Activated B cell treated with CpG ODN at 0.5 μM for 24 hours (primary cell): ENCODE measurements around the gene HIVEP3. TPM values are rescaled to one million over a fixed set of nuclear protein-coding genes. Genes with fewer than 3 reads are reported as not detected.

Experiments
- ATAC-seq: fragments of 200-7000 bp; cut with Tn5 transposase; one replicate; pipeline ENCODE4 v1.10.0; 2021; ENCODE audit warnings: low read depth, mild to moderate bottlenecking, moderate library complexity
- CTCF ChIA-PET: fragments of 350-600 bp; sonication (Branson Sonifier 250); formaldehyde crosslinking; loops from one replicate; lab custom pipeline; 2021; ENCODE audit warnings: antibody characterized with exemption; lab: Charles Lee
- POLR2A ChIA-PET: fragments of 350-600 bp; sonication (Branson Sonifier 250); formaldehyde crosslinking; loops from one replicate; lab custom pipeline; 2021; ENCODE audit warnings: antibody characterized with exemption; lab: Charles Lee
- DNase-seq: peaks from one replicate; pipeline ENCODE4 v3.0.0; 2022
- H3K27ac Mint-ChIP-seq: one replicate; pipeline ENCODE4 v1.8.0; 2020; ENCODE audit warnings: mixed read lengths
- H3K27me3 Mint-ChIP-seq: one replicate; pipeline ENCODE4 v1.8.0; 2021; ENCODE audit warnings: mixed read lengths
- H3K36me3 Mint-ChIP-seq: one replicate; pipeline ENCODE4 v1.8.0; 2021; ENCODE audit warnings: low read depth, mixed read lengths
- H3K4me1 Mint-ChIP-seq: one replicate; pipeline ENCODE4 v1.8.0; 2021; ENCODE audit warnings: mixed read lengths
- H3K4me3 Mint-ChIP-seq: one replicate; pipeline ENCODE4 v1.8.0; 2020; ENCODE audit warnings: mild to moderate bottlenecking, mixed read lengths
- H3K9me3 Mint-ChIP-seq: one replicate; pipeline ENCODE4 v1.8.0; 2020; ENCODE audit warnings: mixed read lengths
- CTCF ChIP-seq: fragments of 200-600 bp; IDR thresholded peaks from one replicate; pipeline ENCODE4 v1.8.0; 2022; ENCODE audit warnings: antibody characterized with exemption, mild to moderate bottlenecking
- intact Hi-C: fragments of 100-400 bp; cut with micrococcal nuclease; formaldehyde crosslinking; loops from one replicate; pipeline ENCODE4 v1.15.1; 2024
- total RNA-seq: library from RNA; stranded (reverse); gene quantifications from 2 replicates; pipeline ENCODE4 v1.2.3, GENCODE V29; 2022

The HIVEP3 gene
- total RNA-seq, 1 donor from 2014 or later: 14.4 TPM

- H3K27me3 Mint-ChIP-seq: no peaks in the 10 kb centered on the region
- H3K27ac Mint-ChIP-seq: no peak overlapping the region
- CTCF ChIA-PET: no interaction called here
- H3K36me3 Mint-ChIP-seq: peaks cover 33% of the 10 kb centered on the region
- no peaks in the 10 kb centered on the region for H3K9me3 Mint-ChIP-seq
- no peak overlapping the region for H3K4me3 Mint-ChIP-seq
- POLR2A ChIA-PET: no interaction called here
- no peak for TF ChIP-seq CTCF
- peaks cover 5% of the 10 kb centered on the region for H3K4me1 Mint-ChIP-seq
- intact Hi-C loops: no loop called here
- DNase-seq (no peak), ATAC-seq (no peak)
Measured at GRCh38 chr1:41566969-41567368, 351.8 kb downstream of the HIVEP3 start.

- Mint-ChIP-seq H3K36me3 (peaks cover 32% of the 10 kb centered on the region), H3K4me3 (no peak overlapping the region), H3K27ac (no peak overlapping the region), H3K9me3 (no peaks in the 10 kb centered on the region), H3K27me3 (no peaks in the 10 kb centered on the region), H3K4me1 (peaks cover 5% of the 10 kb centered on the region)
- ATAC-seq (no peak), DNase-seq (no peak)
- no peak for TF ChIP-seq CTCF
- CTCF ChIA-PET: interaction anchor here (1.1 kb wide), 1 partner anchor 8 kb away, joined by 3 read pairs; no protein-coding TSS in a partner anchor
- POLR2A ChIA-PET: no interaction called here
- intact Hi-C loops: no loop called here
Measured at GRCh38 chr1:41566274-41566885, 352.3 kb downstream of the HIVEP3 start.

GRCh38 chr1:41564741-41565475 lies 353.8 kb downstream of the HIVEP3 start:
- ChIA-PET CTCF (interaction anchor here (1.1 kb wide), 1 partner anchor 9 kb away, joined by 3 read pairs; no protein-coding TSS in a partner anchor), POLR2A (no interaction called here)
- DNase-seq (no peak), ATAC-seq (no peak)
- no peak overlapping the region for H3K4me3 Mint-ChIP-seq
- no peak overlapping the region for H3K27ac Mint-ChIP-seq
- intact Hi-C loops: no loop called here
- no peaks in the 10 kb centered on the region for H3K27me3 Mint-ChIP-seq
- H3K9me3 Mint-ChIP-seq: no peaks in the 10 kb centered on the region
- H3K4me1 Mint-ChIP-seq: peaks cover 5% of the 10 kb centered on the region
- TF ChIP-seq CTCF: no peak
- H3K36me3 Mint-ChIP-seq: peaks cover 37% of the 10 kb centered on the region

- Mint-ChIP-seq H3K36me3 (peaks cover 24% of the 10 kb centered on the region), H3K4me1 (peaks cover 5% of the 10 kb centered on the region), H3K9me3 (no peaks in the 10 kb centered on the region), H3K27me3 (no peaks in the 10 kb centered on the region), H3K27ac (no peak overlapping the region), H3K4me3 (no peak overlapping the region)
- ChIA-PET CTCF (no interaction called here), POLR2A (no interaction called here)
- ATAC-seq (no peak), DNase-seq (no peak)
- intact Hi-C loops: no loop called here
- no peak for TF ChIP-seq CTCF
Measured at GRCh38 chr1:41562328-41562727, 356.4 kb downstream of the HIVEP3 start.

- intact Hi-C loops: no loop called here
- no peak for DNase-seq
- no peak for ATAC-seq
- no peak overlapping the region for H3K27ac Mint-ChIP-seq
- ChIA-PET CTCF (no interaction called here), POLR2A (no interaction called here)
- H3K4me3 Mint-ChIP-seq: no peak overlapping the region
- no peaks in the 10 kb centered on the region for H3K4me1 Mint-ChIP-seq
- H3K36me3 Mint-ChIP-seq: peaks cover 23% of the 10 kb centered on the region
- no peaks in the 10 kb centered on the region for H3K9me3 Mint-ChIP-seq
- TF ChIP-seq CTCF: no peak
- no peaks in the 10 kb centered on the region for H3K27me3 Mint-ChIP-seq
Measured at GRCh38 chr1:41560931-41561330, 357.8 kb downstream of the HIVEP3 start.
